Gastrocnemius medialis (tissue), 4 donors: ENCODE measurements around the gene ARMCX4.

Source experiments
- CTCF ChIP-seq, 5 experiments: fragments of 450-650 bp in 3 of 5; fragments of 200-600 bp in 2 of 5; sonication (generic) in 2 of 5; IDR thresholded peaks in 4 of 5; conservative IDR thresholded peaks in 1 of 5; 1 replicate in 4 of 5; 2 replicates in 1 of 5; pipeline ENCODE4 v1.5.1; 2016 to 2019; ENCODE audit warnings: antibody characterized with exemption in 5 of 5, mild to moderate bottlenecking in 3 of 5, moderate library complexity in 3 of 5
- POLR2A ChIP-seq, 2 donors: fragments of 450-650 bp; IDR thresholded peaks; one replicate each; pipeline ENCODE4 v1.6.1; 2017; ENCODE audit warnings: antibody characterized with exemption in 2 of 2, mild to moderate bottlenecking in 2 of 2, moderate library complexity in 2 of 2

GRCh38 chrX:101484135-101484534 is 1.1 kb upstream of the ARMCX4 start:
- TF ChIP-seq POLR2A (IDR thresholded peaks at IDR 0.05) (no peak), CTCF (IDR thresholded peaks at IDR 0.05 in 4 of 5, conservative IDR thresholded peaks at IDR 0.05 in 1 of 5) (no peak)
